ENCODE data around the gene TCFL5.
A peak's percentile ranks its signal among the peaks of the same experiment; 100 is the strongest.

The TCFL5 gene

GRCh38 chr20:62895539-62895938, 33.9 kb upstream of the TCFL5 start:
- no peak for DNase-seq (ENCODE audit: low read depth)

- DNase-seq (ENCODE audit: low read depth) = no peak
These were observed 32.6 kb upstream of the TCFL5 start for GRCh38 chr20:62894261-62894660.

GRCh38 chr20:62893700-62894099, 32.1 kb upstream of the TCFL5 start:
- no peak for DNase-seq (ENCODE audit: low read depth)

GRCh38 chr20:62892348-62893304, 31.0 kb upstream of the TCFL5 start:
- no peak for DNase-seq (ENCODE audit: low read depth)

- DNase-seq (ENCODE audit: low read depth) = no peak
These were observed 29.5 kb upstream of the TCFL5 start for GRCh38 chr20:62891111-62891510.

GRCh38 chr20:62890444-62890843, 28.8 kb upstream of the TCFL5 start:
- no peak for DNase-seq (ENCODE audit: low read depth)

- no peak for DNase-seq (ENCODE audit: low read depth)
These were observed 28.2 kb upstream of the TCFL5 start for GRCh38 chr20:62889871-62890270.

GRCh38 chr20:62889411-62889810, 27.8 kb upstream of the TCFL5 start:
- DNase-seq (ENCODE audit: low read depth) = no peak

- DNase-seq (ENCODE audit: low read depth) = no peak
These were observed 27.3 kb upstream of the TCFL5 start for GRCh38 chr20:62888910-62889309.

GRCh38 chr20:62888406-62888805, 26.8 kb upstream of the TCFL5 start:
- DNase-seq (ENCODE audit: low read depth) = no peak

GRCh38 chr20:62887860-62888239, 26.2 kb upstream of the TCFL5 start:
- DNase-seq (ENCODE audit: low read depth) = no peak

GRCh38 chr20:62887152-62887859, 25.7 kb upstream of the TCFL5 start:
- DNase-seq (ENCODE audit: low read depth) = peak; percentile 25

- DNase-seq (ENCODE audit: low read depth) = no peak
These were observed 25.1 kb upstream of the TCFL5 start for GRCh38 chr20:62886709-62887058.

- DNase-seq (ENCODE audit: low read depth) = no peak
These were observed 24.5 kb upstream of the TCFL5 start for GRCh38 chr20:62885896-62886708.

GRCh38 chr20:62885046-62885895, 23.6 kb upstream of the TCFL5 start:
- no peak for DNase-seq (ENCODE audit: low read depth)

GRCh38 chr20:62884556-62884955, 22.9 kb upstream of the TCFL5 start:
- no peak for DNase-seq (ENCODE audit: low read depth)

- DNase-seq (ENCODE audit: low read depth) = no peak
These were observed 20.8 kb upstream of the TCFL5 start for GRCh38 chr20:62882426-62882825.

- no peak for DNase-seq (ENCODE audit: low read depth)
These were observed 20.2 kb upstream of the TCFL5 start for GRCh38 chr20:62881662-62882395.

GRCh38 chr20:62880935-62881661, 19.5 kb upstream of the TCFL5 start:
- no peak for DNase-seq (ENCODE audit: low read depth)

All from stimulated activated CD8-positive, alpha-beta memory T cell treated with anti-CD3 and anti-CD28 coated beads, Interleukin-12 subunit alpha, Interleukin-12 subunit beta, amount 100 ng/mL, for 1 hour (primary cell).